Endodermal cell (in vitro differentiated cells): ENCODE data around the gene SLC26A1. TPM values are rescaled to one million over a fixed set of nuclear protein-coding genes. Genes with fewer than 3 reads are reported as not detected.

Source experiments
- DNase-seq: peaks from one replicate; pipeline ENCODE4 v3.0.0-alpha.2; 2017
- H3K27ac ChIP-seq: 2 replicates; pipeline ENCODE4 v1.5.1; 2013; ENCODE audit warnings: mild to moderate bottlenecking, low read depth, low read length, moderate library complexity
- H3K27me3 ChIP-seq: 2 replicates; pipeline ENCODE4 v1.6.1; 2013; ENCODE audit warnings: mild to moderate bottlenecking, low read length, moderate library complexity; ENCODE audit not compliant: insufficient read depth, control insufficient read depth, poor library complexity, severe bottlenecking
- H3K36me3 ChIP-seq: 2 replicates; pipeline ENCODE4 v1.7.0; 2013; ENCODE audit warnings: mild to moderate bottlenecking, low read length, moderate library complexity; ENCODE audit not compliant: control insufficient read depth, insufficient read depth
- H3K4me1 ChIP-seq: one replicate; pipeline ENCODE4 v1.7.0; 2013; ENCODE audit warnings: low read length; ENCODE audit not compliant: control insufficient read depth, insufficient read depth
- H3K4me3 ChIP-seq: 2 replicates; pipeline ENCODE4 v1.5.1; 2013; ENCODE audit warnings: mild to moderate bottlenecking, low read length, moderate library complexity
- H3K9ac ChIP-seq: 2 replicates; pipeline ENCODE4 v1.6.1; 2013; ENCODE audit warnings: mild to moderate bottlenecking, low read length, moderate library complexity; ENCODE audit not compliant: poor library complexity, severe bottlenecking; ENCODE audit errors: extremely low read depth
- H3K9me3 ChIP-seq: 2 replicates; pipeline ENCODE4 v1.6.1; 2013; ENCODE audit warnings: mild to moderate bottlenecking, low read length, moderate library complexity; ENCODE audit not compliant: control insufficient read depth
- H3K27ac Mint-ChIP-seq: 2 replicates; pipeline ENCODE4 v1.8.0; 2020; ENCODE audit warnings: mixed read lengths
- H3K27me3 Mint-ChIP-seq: 2 replicates; pipeline ENCODE4 v1.8.0; 2021; ENCODE audit warnings: mild to moderate bottlenecking, mixed read lengths; ENCODE audit not compliant: insufficient read depth
- H3K36me3 Mint-ChIP-seq: 2 replicates; pipeline ENCODE4 v1.8.0; 2020; ENCODE audit warnings: low read depth, mixed read lengths
- H3K4me1 Mint-ChIP-seq: 2 replicates; pipeline ENCODE4 v1.8.0; 2020; ENCODE audit warnings: mixed read lengths
- H3K4me3 Mint-ChIP-seq: 2 replicates; pipeline ENCODE4 v1.8.0; 2020; ENCODE audit warnings: mild to moderate bottlenecking, moderate library complexity, mixed read lengths
- H3K9me3 Mint-ChIP-seq: 2 replicates; pipeline ENCODE4 v1.8.0; 2020; ENCODE audit warnings: mild to moderate bottlenecking, mixed read lengths
- CTCF ChIP-seq: fragments of 200-600 bp; sonication (generic); conservative IDR thresholded peaks from 2 replicates; pipeline ENCODE4 v1.5.0; 2021; ENCODE audit warnings: antibody characterized with exemption, mild to moderate bottlenecking
- WGBS, 2 experiments: methylation state at CpG; one replicate each; pipeline versions ENCODE4 v1.1.5 to v1.1.7; 2013; ENCODE audit warnings: missing lambda C conversion rate in 2 of 2, mixed read lengths in 1 of 2; ENCODE audit not compliant: insufficient coverage in 1 of 2, insufficient read length in 1 of 2; 5-methylcytosine and 5-hydroxymethylcytosine counted together
- total RNA-seq, 2 donors: library from RNA; stranded (reverse); fragmentation: NEBNext Ultra II Directional in 1 of 2; extraction: Animal tissue kit (Norgen Biotek cat#: 25700) in 1 of 2; gene quantifications; 2 replicates in 1 of 2; 3 replicates in 1 of 2; pipeline ENCODE4 v1.2.1, GENCODE V29; 2021

The SLC26A1 gene
- total RNA-seq, 2 donors from 2014 or later, result 0.55 to 1.0 TPM

GRCh38 chr4:966266-967112 is 26.7 kb downstream of the SLC26A1 start:
- Mint-ChIP-seq H3K27me3 (peaks cover 15% of the 10 kb centered on the region), H3K27ac (no peak overlapping the region), H3K36me3 (peaks cover 10% of the 10 kb centered on the region), H3K4me3 (no peak overlapping the region), H3K4me1 (peaks cover 8% of the 10 kb centered on the region), H3K9me3 (no peaks in the 10 kb centered on the region)
- DNase-seq, result no peak
- Histone ChIP-seq H3K4me3 (no peak overlapping the region), H3K9me3 (no peaks in the 10 kb centered on the region), H3K4me1 (no peaks in the 10 kb centered on the region), H3K27me3 (no peaks in the 10 kb centered on the region), H3K27ac (no peak overlapping the region), H3K9ac (no peak overlapping the region), H3K36me3 (no peaks in the 10 kb centered on the region)
- 86 to 91% methylated on average over 33 to 48 of the region's 48 CpGs for WGBS, 2 experiments
- TF ChIP-seq CTCF, result no peak

GRCh38 chr4:965766-966134 is 27.5 kb downstream of the SLC26A1 start:
- Histone ChIP-seq H3K9me3 (no peaks in the 10 kb centered on the region), H3K27ac (no peak overlapping the region), H3K4me3 (no peak overlapping the region), H3K4me1 (no peaks in the 10 kb centered on the region), H3K27me3 (no peaks in the 10 kb centered on the region), H3K9ac (no peak overlapping the region), H3K36me3 (no peaks in the 10 kb centered on the region)
- H3K4me1 Mint-ChIP-seq, result peaks cover 5% of the 10 kb centered on the region
- H3K27ac Mint-ChIP-seq, result no peak overlapping the region
- no peak for DNase-seq
- H3K27me3 Mint-ChIP-seq, result peaks cover 7% of the 10 kb centered on the region
- 91 to 97% methylated on average over 8 to 21 of the region's 21 CpGs for WGBS, 2 experiments
- no peak overlapping the region for H3K4me3 Mint-ChIP-seq
- H3K36me3 Mint-ChIP-seq, result peaks cover 10% of the 10 kb centered on the region
- TF ChIP-seq CTCF, result no peak
- H3K9me3 Mint-ChIP-seq, result no peaks in the 10 kb centered on the region

- Histone ChIP-seq H3K9me3 (no peaks in the 10 kb centered on the region), H3K9ac (no peak overlapping the region), H3K4me3 (no peak overlapping the region), H3K4me1 (no peaks in the 10 kb centered on the region), H3K27ac (no peak overlapping the region), H3K36me3 (no peaks in the 10 kb centered on the region), H3K27me3 (no peaks in the 10 kb centered on the region)
- H3K27me3 Mint-ChIP-seq, result peaks cover 4% of the 10 kb centered on the region
- no peak overlapping the region for H3K4me3 Mint-ChIP-seq
- H3K4me1 Mint-ChIP-seq, result no peaks in the 10 kb centered on the region
- no peaks in the 10 kb centered on the region for H3K9me3 Mint-ChIP-seq
- WGBS, 2 experiments, result 92 to 93% methylated on average over 12 to 26 of the region's 26 CpGs
- TF ChIP-seq CTCF, result no peak
- H3K36me3 Mint-ChIP-seq, result peaks cover 10% of the 10 kb centered on the region
- H3K27ac Mint-ChIP-seq, result no peak overlapping the region
- DNase-seq, result no peak
Measured at GRCh38 chr4:965048-965765, 28.0 kb downstream of the SLC26A1 start.
